K562 (cell line): ENCODE measurements around the gene PHF20. TPM values are rescaled to one million over a fixed set of nuclear protein-coding genes. Genes with fewer than 3 reads are reported as not detected.

Experiments
- ATAC-seq: fragments of 200-7000 bp; cut with Tn5 transposase; 3 replicates; pipeline ENCODE4 v1.9.1; 2020; ENCODE audit warnings: moderate library complexity
- BruUV-seq: library from RNA; stranded (reverse); fragments of 400-500 nt; replicated peaks from 2 replicates; lab custom pipeline; 2021; lab: Mats Ljungman, UMichigan
- CTCF ChIA-PET: fragments of 300-600 bp; formaldehyde crosslinking; extraction: SDS; loops from one replicate; lab custom pipeline; 2021; ENCODE audit warnings: low intra/inter-chr PET ratio; lab: Yijun Ruan, JAX
- POLR2A ChIA-PET: fragments of 300-600, 350-650 bp; sonication (Branson Sonifier 250); formaldehyde crosslinking; extraction: SDS; loops from one replicate; lab custom pipeline; 2021; ENCODE audit warnings: antibody characterized with exemption, inconsistent platforms; lab: Yijun Ruan, JAX
- DNase-seq, 4 experiments: peaks; one replicate each; pipeline versions ENCODE4 v3.0.0 to v3.0.0-alpha.2; 2011 to 2018; ENCODE audit warnings: low spot score in 3 of 4, mixed read lengths in 3 of 4; ENCODE audit errors: extremely low read depth in 1 of 4
- FAIRE-seq: peaks from 2 replicates; lab custom pipeline; 2011; peaks lifted over from hg19 to GRCh38; lab: Jason Lieb, UNC
- H2AFZ ChIP-seq: 2 replicates; pipeline ENCODE4 v1.6.0; 2011; ENCODE audit warnings: low read depth, low read length, control low read depth, inconsistent platforms
- H3K27ac ChIP-seq: fragments of 200-600 bp; 3 replicates; pipeline ENCODE4 v1.8.0; 2011; ENCODE audit warnings: low read depth, mild to moderate bottlenecking, control low read depth, inconsistent platforms, low read length, moderate library complexity, mixed read lengths; ENCODE audit errors: extremely low read depth
- H3K27me3 ChIP-seq, 2 experiments: fragments of 300-600 bp in 1 of 2; 2 replicates in 1 of 2; 3 replicates in 1 of 2; pipeline versions ENCODE4 v1.6.0 to v1.8.0; 2011; ENCODE audit warnings: inconsistent platforms in 2 of 2, low read length in 2 of 2, mild to moderate bottlenecking in 1 of 2, mixed read lengths in 1 of 2, moderate library complexity in 1 of 2; ENCODE audit not compliant: control insufficient read depth in 2 of 2, insufficient read depth in 2 of 2
- H3K36me3 ChIP-seq: fragments of 300-600 bp; 3 replicates; pipeline ENCODE4 v1.8.0; 2011; ENCODE audit warnings: mild to moderate bottlenecking, low read length, inconsistent platforms; ENCODE audit not compliant: control insufficient read depth, insufficient read depth
- H3K4me1 ChIP-seq, 2 experiments: fragments of 200-600 bp in 1 of 2; replicated peaks in 1 of 2; 2 replicates in 1 of 2; 3 replicates in 1 of 2; pipeline versions ENCODE4 v1.5.1 to v1.8.0; 2011; ENCODE audit warnings: inconsistent platforms in 2 of 2, low read length in 2 of 2, mild to moderate bottlenecking in 1 of 2, mixed read lengths in 1 of 2, moderate library complexity in 1 of 2; ENCODE audit not compliant: control insufficient read depth in 2 of 2, insufficient read depth in 2 of 2
- H3K4me2 ChIP-seq: 2 replicates; pipeline ENCODE4 v1.6.1; 2011; ENCODE audit warnings: low read length, control low read depth, inconsistent platforms, mixed read lengths; ENCODE audit not compliant: insufficient read depth
- H3K4me3 ChIP-seq: fragments of 200-600 bp; sonication (generic), shearing (Covaris generic); 2 replicates; pipeline ENCODE4 v1.5.1; 2016; ENCODE audit warnings: control low read depth, inconsistent platforms
- H3K79me2 ChIP-seq: fragments of 200-600 bp; 3 replicates; pipeline ENCODE4 v1.8.0; 2011; ENCODE audit warnings: low read length, inconsistent platforms; ENCODE audit not compliant: control insufficient read depth, insufficient read depth
- H3K9ac ChIP-seq, 2 experiments: 2 replicates each; pipeline versions ENCODE4 v1.6.0 to v1.6.1; 2011; ENCODE audit warnings: low read depth in 2 of 2, low read length in 2 of 2, control low read depth in 1 of 2, inconsistent platforms in 1 of 2, mild to moderate bottlenecking in 1 of 2, mixed read lengths in 1 of 2; ENCODE audit not compliant: insufficient read depth in 1 of 2
- H3K9me1 ChIP-seq: one replicate; pipeline ENCODE4 v1.6.0; 2011; ENCODE audit warnings: inconsistent platforms, mild to moderate bottlenecking, low read length, moderate library complexity; ENCODE audit not compliant: control insufficient read depth, insufficient read depth
- H3K9me3 ChIP-seq: replicated peaks from 2 replicates; pipeline ENCODE4 v1.5.1; 2011; ENCODE audit warnings: low read depth, low read length, inconsistent platforms; ENCODE audit not compliant: control insufficient read depth, insufficient read depth
- H4K20me1 ChIP-seq: replicated peaks from 2 replicates; pipeline ENCODE4 v1.6.1; 2011; ENCODE audit warnings: low read length, inconsistent platforms, mixed read lengths; ENCODE audit not compliant: control insufficient read depth, insufficient read depth
- ARID4B ChIP-seq: sonication (generic); formaldehyde crosslinking; IDR thresholded peaks from 2 replicates; pipeline ENCODE4 v1.8.0; 2022; ENCODE audit warnings: mild to moderate bottlenecking, missing genetic modification reagents
- COPS2 ChIP-seq: fragments of 450-650 bp; conservative IDR thresholded peaks from 2 replicates; pipeline ENCODE4 v1.6.1; 2016; ENCODE audit warnings: mild to moderate bottlenecking, moderate library complexity
- ELK1 ChIP-seq: sonication (generic); formaldehyde crosslinking; IDR thresholded peaks from 2 replicates; pipeline ENCODE4 v1.8.1; 2022; ENCODE audit warnings: missing genetic modification reagents
- GTF2B ChIP-seq: IDR thresholded peaks from 2 replicates; pipeline ENCODE4 v1.6.1; 2011; ENCODE audit not compliant: insufficient read length; ENCODE audit errors: extremely low read depth
- KAT8 ChIP-seq: fragments of 450-650 bp; IDR thresholded peaks from 2 replicates; pipeline ENCODE4 v1.6.1; 2016; ENCODE audit warnings: low read depth, mild to moderate bottlenecking
- PPARD ChIP-seq: fragments of 250-450 bp; sonication (Bioruptor Pico); IDR thresholded peaks from 2 replicates; pipeline ENCODE4 v1.8.0; 2022; ENCODE audit warnings: inconsistent platforms, mild to moderate bottlenecking, moderate library complexity
- RBM25 ChIP-seq: fragments of 200-400 bp; formaldehyde crosslinking; IDR thresholded peaks from 2 replicates; pipeline ENCODE4 v1.6.1; 2018; ENCODE audit warnings: low read length, low read depth, moderate library complexity; ENCODE audit not compliant: severe bottlenecking
- TAF15 ChIP-seq: fragments of 200-400 bp; formaldehyde crosslinking; IDR thresholded peaks from 2 replicates; pipeline ENCODE4 v1.6.1; 2017; ENCODE audit warnings: mild to moderate bottlenecking, low read depth, low read length, moderate library complexity
- ZBTB17 ChIP-seq: fragments of 450-650 bp; formaldehyde crosslinking; IDR thresholded peaks from 2 replicates; pipeline ENCODE4 v1.4.0; 2020; ENCODE audit warnings: mild to moderate bottlenecking
- ZNF146 ChIP-seq: IDR thresholded peaks from one replicate; pipeline ENCODE4 v1.6.1; 2018; ENCODE audit warnings: missing compliant biosample characterization; ENCODE audit not compliant: unreplicated experiment
- in situ Hi-C: fragments of 300-500 bp; cut with MboI; formaldehyde crosslinking; loops from 4 replicates; pipeline ENCODE4 v1.15.0; 2018; ENCODE audit warnings: inconsistent platforms, mixed read lengths
- intact Hi-C: fragments of 100-400 bp; cut with micrococcal nuclease; formaldehyde crosslinking; loops from 2 replicates; pipeline ENCODE4 v1.14.2; 2022
- polyA plus RNA-seq, 8 experiments: library from polyadenylated mRNA; depleted of rRNA in 4 of 8; stranded (reverse) in 5 of 8; unstranded in 3 of 8; fragments of >200 nt; fragmentation: Nextera tagmentation in 2 of 8; fragmentation: Illumina TruSeq in 1 of 8; extraction: Ambion mirVana in 2 of 8; extraction: Trizol in 1 of 8; gene quantifications; 2 replicates each; pipeline versions ENCODE4 v1.2.1 to v1.2.3, GENCODE V29; 2011 to 2014; ENCODE audit warnings: inconsistent platforms in 1 of 8, missing spikeins in 1 of 8
- total RNA-seq, 7 experiments: library from RNA; depleted of rRNA in 6 of 7; stranded (reverse); fragments of >200 nt in 6 of 7; fragmentation: Illumina TruSeq in 2 of 7; extraction: Trizol in 2 of 7; gene quantifications; 2 replicates each; pipeline versions ENCODE4 v1.2.1 to v1.2.3, GENCODE V29; 2011 to 2021; ENCODE audit warnings: low replicate concordance in 1 of 7

The PHF20 gene
- total and polyA plus RNA-seq, 9 of the 15 experiments (the other 6 are each of a cell fraction or from before 2014, with no cell fraction given) = 49.9 to 196 (median 70.7) TPM

- H3K36me3 ChIP-seq = peaks cover 4% of the 10 kb centered on the region; the same call in 1 of the 3 replicates
- no peak overlapping the region for H3K4me2 ChIP-seq
- H4K20me1 ChIP-seq = no peaks in the 10 kb centered on the region
- in situ Hi-C loops (no loop called here), intact Hi-C loops (no loop called here)
- H3K27me3 ChIP-seq = no peaks in the 10 kb centered on the region
- no peak for TF ChIP-seq TAF15
- TF ChIP-seq COPS2 = no peak
- peak; percentile 74 for TF ChIP-seq ZNF146 (CRISPR knock-in tag)
- no peak for TF ChIP-seq PPARD (CRISPR knock-in tag)
- TF ChIP-seq RBM25 = peak; percentile 34
- no peak for TF ChIP-seq ZBTB17
- no peak for TF ChIP-seq ARID4B (CRISPR knock-in tag)
- no peak for TF ChIP-seq ELK1 (CRISPR knock-in tag)
- no peak for TF ChIP-seq GTF2B
- no peak for TF ChIP-seq KAT8
- peaks cover 8 to 14% of the 10 kb centered on the region in 2 experiments; a peak in 4 of 5 replicates for H3K4me1 ChIP-seq
- BruUV-seq = no TSS peak
- ChIA-PET POLR2A (interaction anchor here (0.9 kb wide), 1 partner anchor 19 kb away, joined by 4 read pairs; no protein-coding TSS in a partner anchor), CTCF (no interaction called here)
- no peak overlapping the region for H3K27ac ChIP-seq
- peaks cover 10% of the 10 kb centered on the region for H3K79me2 ChIP-seq
- ATAC-seq (no peak), FAIRE-seq (no peak), DNase-seq (no peak)
- H3K9me3 ChIP-seq = no peaks in the 10 kb centered on the region
- H3K4me3 ChIP-seq = no peak overlapping the region
- no peak overlapping the region for H3K9ac ChIP-seq
- H2AFZ ChIP-seq = no peak overlapping the region
- H3K9me1 ChIP-seq = no peaks in the 10 kb centered on the region
These were observed 58.4 kb downstream of the PHF20 start for GRCh38 chr20:35830264-35830663.
